Parathyroid adenoma (tissue), 2 donors: Measurements from ENCODE around the gene DYDC2.

Source experiments
- H2AFZ ChIP-seq: fragments of 300-600 bp; sonication (generic); one replicate; pipeline ENCODE4 v1.7.0; 2017; ENCODE audit warnings: antibody characterized with exemption, mild to moderate bottlenecking
- H3K27ac ChIP-seq: fragments of 300-600 bp; sonication (generic); one replicate; pipeline ENCODE4 v1.7.0; 2017
- H3K27me3 ChIP-seq: fragments of 300-600 bp; sonication (generic); one replicate; pipeline ENCODE4 v1.7.0; 2017; ENCODE audit warnings: low read length; ENCODE audit not compliant: control insufficient read depth, insufficient read depth
- H3K36me3 ChIP-seq: fragments of 300-600 bp; sonication (generic); one replicate; pipeline ENCODE4 v1.7.0; 2017; ENCODE audit warnings: low read length; ENCODE audit not compliant: control insufficient read depth, insufficient read depth
- H3K4me1 ChIP-seq: fragments of 300-600 bp; sonication (generic); one replicate; pipeline ENCODE4 v1.7.0; 2017; ENCODE audit warnings: control low read depth
- H3K4me2 ChIP-seq: fragments of 300-600 bp; sonication (generic); one replicate; pipeline ENCODE4 v1.7.0; 2017; ENCODE audit warnings: low read length
- H3K4me3 ChIP-seq: fragments of 300-600 bp; sonication (generic); one replicate; pipeline ENCODE4 v1.7.0; 2017; ENCODE audit warnings: low read depth, low read length
- H3K79me2 ChIP-seq: fragments of 300-600 bp; sonication (generic); one replicate; pipeline ENCODE4 v1.7.0; 2017; ENCODE audit warnings: control low read depth
- H3K9ac ChIP-seq: fragments of 300-600 bp; sonication (generic); one replicate; pipeline ENCODE4 v1.7.0; 2017; ENCODE audit warnings: mild to moderate bottlenecking
- H3K9me3 ChIP-seq: fragments of 300-600 bp; sonication (generic); one replicate; pipeline ENCODE4 v1.7.0; 2017; ENCODE audit warnings: low read length; ENCODE audit not compliant: control insufficient read depth
- CTCF ChIP-seq: fragments of 300-600 bp; sonication (generic); IDR thresholded peaks from one replicate; pipeline ENCODE4 v1.7.0; 2017; ENCODE audit warnings: antibody characterized with exemption, mild to moderate bottlenecking
- donor health status: primary hyperparathyroidism.

Gene DYDC2

GRCh38 chr10:80406204-80406603 is 49.6 kb downstream of the DYDC2 start:
- H3K79me2 ChIP-seq, result peaks cover 5% of the 10 kb centered on the region
- H3K9me3 ChIP-seq, result no peaks in the 10 kb centered on the region
- peak overlapping the region; percentile 28 for H2AFZ ChIP-seq
- peaks cover 27% of the 10 kb centered on the region for H3K4me1 ChIP-seq
- no peak overlapping the region for H3K9ac ChIP-seq
- TF ChIP-seq CTCF, result no peak
- peak overlapping the region; percentile 68 for H3K27ac ChIP-seq
- H3K36me3 ChIP-seq, result no peaks in the 10 kb centered on the region
- H3K4me3 ChIP-seq, result no peak overlapping the region
- no peaks in the 10 kb centered on the region for H3K27me3 ChIP-seq
- H3K4me2 ChIP-seq, result no peak overlapping the region

- H3K27me3 ChIP-seq, result no peaks in the 10 kb centered on the region
- peak overlapping the region; percentile 77 for H3K4me3 ChIP-seq
- peak overlapping the region; percentile 86 for H3K4me2 ChIP-seq
- TF ChIP-seq CTCF, result no peak
- H3K9me3 ChIP-seq, result no peaks in the 10 kb centered on the region
- peak overlapping the region; percentile 80 for H3K27ac ChIP-seq
- H3K79me2 ChIP-seq, result peaks cover 8% of the 10 kb centered on the region
- no peaks in the 10 kb centered on the region for H3K36me3 ChIP-seq
- peak overlapping the region; percentile 75 for H3K9ac ChIP-seq
- peaks cover 43% of the 10 kb centered on the region for H3K4me1 ChIP-seq
- peak overlapping the region; percentile 98 for H2AFZ ChIP-seq
Measured at GRCh38 chr10:80407812-80408241, 51.2 kb downstream of the DYDC2 start.

DNA sequence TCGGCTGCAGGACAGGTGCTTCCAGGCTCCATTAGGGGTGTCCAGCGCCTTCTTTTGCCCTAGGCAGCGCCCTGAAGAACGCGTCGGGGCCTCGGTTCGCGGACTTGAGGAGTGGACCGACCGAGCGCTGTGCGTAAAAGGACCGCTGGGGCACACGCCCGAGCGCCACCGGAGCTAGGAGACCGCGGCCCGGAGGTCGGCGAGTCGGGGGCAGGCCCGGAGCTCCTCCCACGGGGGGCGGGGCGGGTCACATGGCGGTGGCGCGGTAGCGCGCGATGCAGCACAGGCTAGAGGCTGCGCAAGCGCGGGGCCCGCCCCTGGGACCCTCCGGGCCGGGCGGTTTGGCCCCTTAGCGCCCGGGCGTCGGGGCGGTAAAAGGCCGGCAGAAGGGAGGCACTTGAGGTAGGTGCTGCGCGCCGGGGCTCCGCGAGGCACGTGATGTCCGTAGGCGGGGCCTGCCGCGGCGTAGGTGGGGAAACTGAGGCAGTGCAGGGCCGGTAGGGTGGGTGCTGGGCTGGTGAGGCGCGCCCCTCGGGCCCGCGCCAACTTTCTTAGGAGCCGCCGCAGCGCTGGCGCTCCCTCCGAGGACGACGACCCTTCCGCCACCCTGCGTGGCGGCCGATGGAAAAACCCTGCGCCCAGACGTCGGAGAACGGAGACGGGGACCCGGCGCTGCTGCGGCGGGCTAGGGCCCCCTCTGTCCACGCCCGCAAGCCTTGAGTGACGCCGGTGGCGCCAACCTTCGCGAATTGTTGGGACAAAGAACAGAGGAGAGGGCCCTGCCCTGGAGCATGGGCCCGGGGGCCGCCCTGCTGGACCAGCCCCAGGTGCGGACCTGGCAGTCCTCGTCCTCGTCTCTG is 51.9 kb downstream of the DYDC2 start, which contains the start of gene PRXL2A:
TSS of gene PRXL2A (plus strand) at position 310 of the 860 bp plus-strand sequence. CDS start 11,917 bp downstream, outside the sequence.
- Histone ChIP-seq H3K9me3 (no peaks in the 10 kb centered on the region), H3K9ac (peak within 1 kb of the TSS; percentile 75), H3K4me2 (peak within 1 kb of the TSS; percentile 86), H3K36me3 (no peaks in the 10 kb centered on the region), H3K27ac (peak within 1 kb of the TSS; percentile 80), H3K79me2 (peaks cover 8% of the 10 kb centered on the region), H2AFZ (peak within 1 kb of the TSS; percentile 98), H3K4me1 (peaks cover 48% of the 10 kb centered on the region), H3K4me3 (peak within 1 kb of the TSS; percentile 77), H3K27me3 (no peaks in the 10 kb centered on the region)
- TF ChIP-seq CTCF, result no peak

DNA sequence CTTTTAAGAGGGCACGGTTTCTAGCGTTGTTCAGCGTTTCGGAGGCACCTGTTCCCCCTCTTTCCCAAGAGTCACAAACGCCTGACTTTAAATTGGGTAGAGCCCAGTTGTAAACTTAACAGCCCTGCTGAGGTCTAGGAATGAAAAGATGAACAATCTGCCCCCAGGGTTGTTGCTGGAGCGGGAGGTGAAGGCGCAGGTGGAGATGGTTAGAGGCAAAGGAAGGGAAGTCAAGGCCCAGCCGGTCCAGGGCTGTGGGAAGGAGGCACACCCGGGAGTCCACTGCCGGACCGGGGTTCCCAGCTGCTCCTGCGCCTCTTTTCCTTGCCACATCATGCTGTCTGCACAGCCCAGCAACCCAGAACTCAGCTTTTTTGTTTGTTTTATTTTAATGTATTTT is 52.5 kb downstream of the DYDC2 start:
- Histone ChIP-seq H3K27me3 (no peaks in the 10 kb centered on the region), H3K4me1 (peaks cover 55% of the 10 kb centered on the region), H3K36me3 (no peaks in the 10 kb centered on the region), H3K79me2 (peaks cover 8% of the 10 kb centered on the region), H2AFZ (peak overlapping the region; percentile 98), H3K4me2 (peak overlapping the region; percentile 86), H3K9me3 (no peaks in the 10 kb centered on the region), H3K9ac (no peak overlapping the region), H3K27ac (peak overlapping the region; percentile 80), H3K4me3 (peak overlapping the region; percentile 77)
- TF ChIP-seq CTCF, result no peak
